ENCODE data around the gene FOXJ3. TPM values are rescaled to one million over a fixed set of nuclear protein-coding genes. Genes with fewer than 3 reads are reported as not detected.

Gene FOXJ3
- total RNA-seq, 3 donors from 2014 or later: 52.6 to 82.7 (median 57.7) TPM

- intact Hi-C loops (cut with DNase I; ENCODE audit: low total_unique reads): no loop called here
- TF ChIP-seq POLR2AphosphoS5 (IDR thresholded peaks at IDR 0.05) (no peak), POLR2A (IDR thresholded peaks at IDR 0.05) (no peak)
- TF ChIP-seq, protein P1, sequence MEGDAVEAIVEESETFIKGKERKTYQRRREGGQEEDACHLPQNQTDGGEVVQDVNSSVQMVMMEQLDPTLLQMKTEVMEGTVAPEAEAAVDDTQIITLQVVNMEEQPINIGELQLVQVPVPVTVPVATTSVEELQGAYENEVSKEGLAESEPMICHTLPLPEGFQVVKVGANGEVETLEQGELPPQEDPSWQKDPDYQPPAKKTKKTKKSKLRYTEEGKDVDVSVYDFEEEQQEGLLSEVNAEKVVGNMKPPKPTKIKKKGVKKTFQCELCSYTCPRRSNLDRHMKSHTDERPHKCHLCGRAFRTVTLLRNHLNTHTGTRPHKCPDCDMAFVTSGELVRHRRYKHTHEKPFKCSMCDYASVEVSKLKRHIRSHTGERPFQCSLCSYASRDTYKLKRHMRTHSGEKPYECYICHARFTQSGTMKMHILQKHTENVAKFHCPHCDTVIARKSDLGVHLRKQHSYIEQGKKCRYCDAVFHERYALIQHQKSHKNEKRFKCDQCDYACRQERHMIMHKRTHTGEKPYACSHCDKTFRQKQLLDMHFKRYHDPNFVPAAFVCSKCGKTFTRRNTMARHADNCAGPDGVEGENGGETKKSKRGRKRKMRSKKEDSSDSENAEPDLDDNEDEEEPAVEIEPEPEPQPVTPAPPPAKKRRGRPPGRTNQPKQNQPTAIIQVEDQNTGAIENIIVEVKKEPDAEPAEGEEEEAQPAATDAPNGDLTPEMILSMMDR (IDR thresholded peaks at IDR 0.05): no peak
- no peak for DNase-seq (ENCODE audit: low spot score in 2 of 2)
- H3K9me3 ChIP-seq: peaks cover 0 to 11% of the 10 kb centered on the region in 2 donors
- H3K27me3 ChIP-seq: no peaks in the 10 kb centered on the region
- no peak overlapping the region for H3K4me3 ChIP-seq
- no peaks in the 10 kb centered on the region for H3K4me1 ChIP-seq
- H3K27ac ChIP-seq: no peak overlapping the region
- no peaks in the 10 kb centered on the region for H3K36me3 ChIP-seq
These were observed 171.2 kb downstream of the FOXJ3 start for GRCh38 chr1:42163536-42164503.

DNA sequence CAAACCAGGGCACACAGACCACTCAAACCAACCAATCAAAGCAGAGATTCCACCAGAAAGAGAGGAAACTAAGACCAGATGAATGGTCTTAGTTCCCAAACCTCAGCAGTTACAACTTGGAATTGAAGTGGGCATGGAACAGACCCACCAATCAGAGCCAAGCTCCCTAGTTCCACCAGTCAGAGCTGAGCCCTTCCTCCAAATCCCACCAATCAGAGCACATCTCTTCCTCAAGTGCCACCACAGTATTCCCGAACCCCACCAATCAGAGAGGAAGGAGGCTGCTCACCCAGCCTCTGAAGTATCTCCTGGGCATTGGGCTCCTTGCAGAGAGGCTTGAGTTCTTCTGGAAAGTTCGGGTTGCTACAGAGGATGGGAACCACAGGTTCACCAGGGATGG is 171.9 kb downstream of the FOXJ3 start:
- Histone ChIP-seq H3K4me3 (no peak overlapping the region), H3K9me3 (peaks cover 0 to 11% of the 10 kb centered on the region in 2 donors), H3K4me1 (no peaks in the 10 kb centered on the region), H3K27me3 (no peaks in the 10 kb centered on the region), H3K36me3 (no peaks in the 10 kb centered on the region), H3K27ac (no peak overlapping the region)
- DNase-seq (ENCODE audit: low spot score in 2 of 2): no peak
- intact Hi-C loops (cut with DNase I; ENCODE audit: low total_unique reads): no loop called here
- TF ChIP-seq, protein P1 (IDR thresholded peaks at IDR 0.05): no peak
- TF ChIP-seq POLR2AphosphoS5 (IDR thresholded peaks at IDR 0.05): no peak
- no peak for TF ChIP-seq POLR2A (IDR thresholded peaks at IDR 0.05)

DNA sequence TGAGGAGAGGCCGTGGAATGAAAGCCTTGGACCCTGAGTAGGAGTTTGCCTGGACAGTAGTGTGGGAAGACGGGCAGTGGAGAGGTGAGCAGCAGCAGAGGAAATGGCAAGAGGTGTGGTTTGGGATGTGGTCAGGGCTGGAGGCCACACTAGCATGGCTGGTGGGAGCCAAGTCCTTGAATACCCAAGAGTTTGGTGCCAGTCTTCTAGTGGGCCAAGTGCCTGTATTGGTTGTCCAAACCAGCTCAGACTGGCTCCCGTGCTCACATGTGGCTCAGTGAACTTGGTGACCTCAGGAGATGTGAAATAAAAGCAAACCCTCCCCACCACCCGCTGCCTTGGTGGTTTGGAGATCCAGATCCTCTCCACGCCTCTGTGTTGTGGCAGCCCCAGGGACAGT is 172.9 kb downstream of the FOXJ3 start:
- H3K27me3 ChIP-seq: no peaks in the 10 kb centered on the region
- no peaks in the 10 kb centered on the region for H3K4me1 ChIP-seq
- H3K9me3 ChIP-seq: peaks cover 0 to 11% of the 10 kb centered on the region in 2 donors
- intact Hi-C loops (cut with DNase I; ENCODE audit: low total_unique reads): no loop called here
- TF ChIP-seq POLR2A (IDR thresholded peaks at IDR 0.05) (no peak), POLR2AphosphoS5 (IDR thresholded peaks at IDR 0.05) (no peak)
- TF ChIP-seq, protein P1 (IDR thresholded peaks at IDR 0.05): no peak
- H3K4me3 ChIP-seq: no peak overlapping the region
- no peak for DNase-seq (ENCODE audit: low spot score in 2 of 2)
- H3K27ac ChIP-seq: no peak overlapping the region
- no peaks in the 10 kb centered on the region for H3K36me3 ChIP-seq

DNA sequence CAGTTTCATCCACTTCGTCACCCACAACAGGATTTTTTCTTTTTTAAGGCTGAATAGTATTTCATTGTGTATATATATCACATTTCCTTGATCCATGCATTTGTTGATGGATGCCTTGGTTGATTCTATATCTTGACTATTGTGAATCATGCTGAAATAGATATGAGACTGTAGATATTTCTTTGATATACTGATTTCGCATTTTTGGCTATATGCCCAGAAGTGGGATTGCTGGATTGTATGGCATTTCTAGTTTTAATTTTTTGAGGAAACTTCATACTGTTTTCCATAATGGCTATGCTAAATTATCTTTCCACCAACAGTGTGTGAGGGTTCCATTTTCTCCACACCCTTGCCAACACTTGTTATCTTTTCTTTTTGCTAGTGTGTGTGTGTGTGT is 176.8 kb downstream of the FOXJ3 start:
- Histone ChIP-seq H3K27ac (no peak overlapping the region), H3K36me3 (no peaks in the 10 kb centered on the region), H3K9me3 (peaks cover 0 to 11% of the 10 kb centered on the region in 2 donors), H3K4me1 (no peaks in the 10 kb centered on the region), H3K4me3 (no peak overlapping the region), H3K27me3 (no peaks in the 10 kb centered on the region)
- TF ChIP-seq, protein P1 (IDR thresholded peaks at IDR 0.05): no peak
- no peak for TF ChIP-seq POLR2AphosphoS5 (IDR thresholded peaks at IDR 0.05)
- TF ChIP-seq POLR2A (IDR thresholded peaks at IDR 0.05): no peak
- DNase-seq (ENCODE audit: low spot score in 2 of 2): no peak
- intact Hi-C loops (cut with DNase I; ENCODE audit: low total_unique reads): no loop called here

GRCh38 chr1:42157667-42158066 is 177.4 kb downstream of the FOXJ3 start:
- H3K9me3 ChIP-seq: peaks cover 0 to 11% of the 10 kb centered on the region in 2 donors
- H3K36me3 ChIP-seq: no peaks in the 10 kb centered on the region
- H3K27ac ChIP-seq: no peak overlapping the region
- H3K4me1 ChIP-seq: no peaks in the 10 kb centered on the region
- intact Hi-C loops (cut with DNase I; ENCODE audit: low total_unique reads): no loop called here
- TF ChIP-seq POLR2AphosphoS5 (IDR thresholded peaks at IDR 0.05) (no peak), POLR2A (IDR thresholded peaks at IDR 0.05) (no peak)
- TF ChIP-seq, protein P1 (IDR thresholded peaks at IDR 0.05): no peak
- DNase-seq (ENCODE audit: low spot score in 2 of 2): no peak
- no peak overlapping the region for H3K4me3 ChIP-seq
- no peaks in the 10 kb centered on the region for H3K27me3 ChIP-seq

Measured in breast epithelium (tissue), 4 donors.